GM21526 (cell line): ENCODE data around the gene KCNK10.

Source experiments
- ATAC-seq: cut with Tn5 transposase; IDR thresholded peaks from one replicate; pipeline ENCODE4 v1.9.1; 2021; ENCODE audit warnings: moderate library complexity; ENCODE audit not compliant: unreplicated experiment, low FRiP score

Gene KCNK10

DNA sequence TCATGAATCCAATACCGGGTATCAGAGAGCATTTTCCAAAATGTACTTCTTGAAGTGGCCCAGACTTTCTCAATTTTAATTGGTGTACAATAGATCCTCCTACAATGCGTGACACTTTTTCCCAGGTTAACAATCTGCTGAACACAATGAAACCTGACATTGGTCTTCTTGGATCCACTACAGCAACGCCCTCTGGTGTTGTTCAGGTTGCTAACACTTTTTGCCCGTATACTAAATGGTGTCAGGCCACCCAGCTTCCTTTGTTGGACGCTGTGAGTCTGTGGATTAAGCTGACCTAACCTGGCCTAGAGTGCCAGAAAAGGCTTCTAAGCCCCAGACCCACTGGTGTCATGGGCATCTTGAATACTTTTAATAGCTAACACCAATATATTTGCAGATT lies 89.2 kb downstream of the KCNK10 start:
- ATAC-seq: no peak

DNA sequence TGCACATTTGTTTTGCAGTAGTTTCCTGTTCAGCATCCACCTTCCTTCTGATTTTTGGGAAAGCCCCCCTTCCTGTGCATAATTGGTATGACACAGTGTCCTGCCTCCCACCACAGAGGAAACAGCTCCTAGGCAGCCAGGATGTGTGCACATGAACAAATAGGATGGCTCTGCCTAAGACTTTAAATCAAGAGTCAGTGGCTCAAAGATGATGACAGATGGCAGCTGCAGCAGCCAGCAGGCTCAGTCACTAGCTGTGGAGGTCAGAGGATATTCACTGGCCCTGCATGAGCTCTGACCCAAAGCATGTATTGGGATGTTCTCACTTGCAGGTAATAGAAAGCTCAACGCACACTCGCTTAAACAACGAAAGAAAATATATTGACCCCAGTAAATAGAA lies 90.3 kb downstream of the KCNK10 start:
- ATAC-seq: no peak

DNA sequence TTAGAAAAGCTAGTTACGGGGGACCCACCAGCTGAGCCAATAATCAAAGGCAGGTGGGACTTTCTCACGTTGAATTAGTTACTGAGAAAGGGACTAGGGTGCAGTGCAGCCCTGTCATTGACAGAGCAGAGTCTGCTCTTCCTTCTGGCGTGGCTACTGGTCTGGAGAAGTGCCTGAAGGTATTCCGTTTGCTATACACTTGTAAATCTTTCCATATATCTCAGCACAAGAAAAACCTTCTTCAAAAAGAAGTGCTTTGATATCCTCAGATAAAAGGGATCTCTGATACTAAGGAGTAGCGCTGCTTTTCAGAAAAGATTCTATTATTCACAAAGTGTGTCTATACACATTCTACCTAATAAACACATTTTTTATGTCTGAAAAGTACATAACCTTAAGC lies 91.5 kb downstream of the KCNK10 start:
- ATAC-seq: no peak

DNA sequence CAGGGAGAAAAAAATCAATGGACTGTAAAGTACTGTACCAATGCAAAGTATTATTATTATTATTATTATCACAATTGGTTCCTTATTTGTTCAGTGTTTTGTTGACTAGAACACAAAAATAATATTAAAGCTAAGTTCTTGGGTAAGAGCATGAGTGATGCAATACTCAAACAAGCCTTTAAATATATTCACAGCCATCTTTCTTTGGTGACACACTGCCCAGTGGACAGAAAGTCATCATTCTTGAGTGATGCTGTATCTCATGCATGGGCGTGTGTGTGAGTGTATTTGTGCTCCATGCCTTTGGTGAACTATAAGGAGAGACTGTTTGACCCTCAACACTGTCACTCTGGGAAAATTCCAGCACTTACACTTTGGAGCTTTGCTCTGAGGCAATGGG lies 93.6 kb downstream of the KCNK10 start:
- no peak for ATAC-seq

DNA sequence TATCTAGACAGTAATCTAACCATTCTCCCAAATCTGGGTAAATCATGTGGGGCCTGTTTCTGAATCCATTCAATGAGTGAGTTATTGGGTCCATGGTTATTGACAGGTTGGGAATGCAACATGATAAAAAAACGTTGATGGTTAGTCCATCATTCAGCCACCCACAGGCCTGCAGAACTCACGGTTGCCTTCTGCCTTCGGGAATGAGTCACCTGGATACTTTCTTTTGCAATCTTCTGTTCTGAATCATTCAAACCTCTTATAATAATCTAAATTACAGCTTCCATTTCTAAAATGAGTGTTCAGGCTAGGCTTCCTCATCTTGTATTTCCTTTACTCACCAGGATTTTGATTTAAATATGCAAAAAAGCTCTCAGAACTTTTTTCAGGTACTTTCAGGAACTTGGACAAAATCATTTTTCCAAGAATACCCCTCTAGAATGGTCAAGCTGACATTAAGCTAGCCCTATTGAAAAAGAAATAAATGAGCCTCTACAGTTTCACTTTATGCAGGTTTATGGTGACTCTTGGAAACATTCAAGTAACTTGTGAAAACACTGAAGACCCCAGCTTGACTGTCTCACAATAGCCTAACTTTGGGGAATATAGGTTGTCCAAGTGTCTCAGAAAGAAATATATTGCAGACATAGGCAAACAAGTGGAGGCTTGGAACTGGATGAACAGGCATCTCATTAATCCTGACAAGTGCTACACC lies 94.4 kb downstream of the KCNK10 start:
- ATAC-seq: no peak

DNA sequence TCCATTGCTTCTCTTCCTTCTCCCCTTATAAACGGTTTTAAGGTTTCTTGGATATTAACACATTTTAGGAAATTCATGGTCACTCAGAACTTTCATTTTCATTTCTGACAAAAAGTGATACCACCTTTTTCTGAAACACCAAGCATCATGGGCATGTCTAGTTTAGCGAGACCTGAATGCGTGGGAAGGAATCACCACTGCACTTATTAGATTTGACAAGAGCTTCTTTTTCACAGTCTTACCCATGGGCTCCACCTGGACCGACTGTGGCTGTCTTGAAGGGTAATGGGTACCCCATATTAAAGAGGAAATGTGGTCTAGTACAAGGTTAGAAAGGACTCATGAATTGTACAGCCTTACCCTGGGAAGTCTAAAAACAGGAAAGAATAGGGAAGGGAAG lies 95.4 kb downstream of the KCNK10 start:
- peak; percentile 69 for ATAC-seq

DNA sequence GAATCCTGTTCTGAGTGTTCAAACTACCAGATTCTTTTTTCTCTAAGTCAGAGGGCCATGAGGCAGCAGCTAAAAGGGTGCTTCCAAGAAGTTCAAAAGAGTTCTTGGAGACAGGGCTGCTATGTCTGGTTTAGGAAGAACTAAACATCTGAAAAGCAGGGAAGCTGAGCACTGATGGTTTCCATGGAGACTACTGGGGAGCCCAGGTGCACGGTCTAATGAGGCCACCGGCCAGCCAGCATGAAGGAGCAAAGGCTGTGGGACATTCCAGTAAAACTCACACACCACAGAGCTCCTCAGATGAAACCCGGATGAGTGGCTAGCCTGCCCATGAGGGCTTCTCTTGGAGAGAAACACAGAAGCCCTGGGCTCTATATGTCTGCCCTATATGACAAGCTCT lies 97.3 kb downstream of the KCNK10 start:
- no peak for ATAC-seq

DNA sequence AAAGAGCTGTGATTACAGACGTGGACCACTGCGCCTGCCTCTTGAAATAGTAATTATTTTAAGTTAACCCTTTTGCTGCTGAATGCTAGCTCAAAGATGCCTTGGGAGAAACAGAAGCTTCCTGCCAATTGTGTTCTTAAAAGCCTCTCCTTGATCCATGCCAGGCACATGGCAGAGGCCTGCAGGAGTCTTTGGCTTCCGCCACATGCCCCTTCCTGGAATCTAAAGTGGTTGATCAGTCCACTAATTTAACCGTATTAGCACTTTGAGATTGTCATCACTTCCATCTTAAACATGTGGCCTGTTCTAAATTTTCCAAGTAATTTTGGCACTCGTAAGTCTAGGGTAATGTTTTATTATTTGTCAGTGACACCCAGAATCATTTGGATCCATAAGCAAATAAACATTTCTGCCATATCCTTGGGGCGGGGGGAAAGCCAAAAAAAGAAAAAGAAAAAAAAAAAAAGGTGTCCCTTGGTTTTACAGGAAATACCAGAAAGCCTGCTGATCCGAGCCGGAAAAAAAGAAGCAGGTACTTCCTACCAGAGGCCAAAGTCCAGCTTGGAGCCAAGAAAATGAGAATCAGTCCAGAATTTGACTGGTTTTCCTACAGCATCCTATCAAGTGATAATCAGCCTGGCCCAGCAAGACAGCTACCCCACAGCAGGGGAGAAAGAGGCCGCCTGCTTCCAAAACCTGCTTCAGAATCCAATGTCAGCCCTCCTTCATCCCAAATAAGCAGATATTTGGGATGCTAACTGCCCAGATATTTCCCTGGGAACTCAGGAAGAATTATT lies 104.8 kb downstream of the KCNK10 start:
- ATAC-seq: no peak

DNA sequence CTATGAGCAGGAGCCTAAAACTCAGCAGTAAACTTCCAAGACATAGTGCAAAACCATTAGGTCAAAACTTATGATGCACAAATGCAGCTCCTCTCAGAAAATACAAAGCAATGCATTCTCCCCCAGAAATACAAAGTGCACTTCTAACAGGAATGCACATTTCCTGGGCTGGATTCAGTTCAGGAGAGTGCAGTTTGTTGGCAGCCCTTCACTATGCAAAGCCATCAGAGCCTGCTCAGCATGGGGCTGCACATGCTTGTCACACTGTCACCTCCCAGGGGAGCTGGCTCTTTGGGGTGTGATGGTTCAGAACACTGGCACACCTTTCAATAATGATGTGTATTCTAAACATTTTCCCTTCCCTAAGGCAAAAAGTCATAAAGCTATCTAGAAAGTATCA lies 110.4 kb downstream of the KCNK10 start:
- no peak for ATAC-seq

DNA sequence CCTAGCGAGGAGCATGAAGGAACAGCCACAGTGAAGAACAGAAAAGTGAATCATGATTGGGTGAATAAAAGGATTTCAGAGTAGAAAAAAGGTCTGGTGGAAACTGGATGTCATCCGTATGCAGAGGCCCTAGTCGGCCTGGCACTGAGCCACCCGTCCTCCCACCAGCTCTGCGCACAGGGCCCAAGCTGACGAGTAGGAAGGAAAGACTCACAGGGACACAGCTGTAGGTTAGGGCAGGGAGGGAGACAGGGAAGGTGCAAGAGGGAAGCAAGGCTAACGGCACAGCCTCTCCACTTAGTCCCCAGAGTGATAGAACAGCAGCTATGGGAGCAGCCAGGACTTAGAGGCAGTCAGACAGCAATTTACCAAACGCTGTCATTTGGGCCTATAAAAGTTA lies 112.6 kb downstream of the KCNK10 start:
- no peak for ATAC-seq

DNA sequence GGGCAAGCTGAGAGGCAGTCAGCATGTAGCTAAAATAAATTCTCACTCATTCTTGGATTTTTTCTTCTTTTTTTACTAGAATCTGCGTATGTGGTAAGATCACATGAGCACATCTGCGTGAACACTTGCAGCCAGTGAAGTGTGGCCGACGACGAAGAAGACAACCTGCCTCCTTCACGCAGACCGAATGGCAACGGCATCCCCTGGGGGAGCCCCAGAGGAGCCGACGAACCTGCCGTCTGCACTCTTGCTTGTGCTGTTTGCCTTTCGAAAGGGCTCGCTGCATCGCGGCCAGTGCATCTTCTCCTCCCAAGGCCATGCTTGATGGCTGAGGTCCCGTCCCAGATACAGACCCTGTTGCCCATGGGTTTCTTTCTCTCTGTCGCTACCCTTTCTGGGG lies 113.8 kb downstream of the KCNK10 start:
- ATAC-seq: peak; percentile 78

DNA sequence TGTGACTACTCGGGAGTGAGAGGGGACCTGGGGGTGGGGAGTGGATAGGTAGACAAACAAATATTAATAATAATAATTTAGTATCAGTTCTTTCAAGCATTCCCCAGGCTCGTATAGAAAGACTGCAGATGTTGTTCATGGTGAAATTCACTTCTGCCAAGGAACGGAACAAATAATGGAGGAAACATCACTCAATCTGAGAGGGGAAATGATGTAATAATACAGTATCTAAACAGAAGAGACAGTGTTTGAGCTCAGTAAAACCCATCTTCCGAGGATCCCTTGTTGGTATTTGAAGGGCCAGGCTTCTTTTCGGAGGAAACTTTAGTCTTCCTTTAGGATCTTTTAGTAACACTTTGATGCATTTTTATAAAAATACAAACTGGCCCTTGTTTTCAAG lies 114.2 kb downstream of the KCNK10 start:
- peak; percentile 35 for ATAC-seq

DNA sequence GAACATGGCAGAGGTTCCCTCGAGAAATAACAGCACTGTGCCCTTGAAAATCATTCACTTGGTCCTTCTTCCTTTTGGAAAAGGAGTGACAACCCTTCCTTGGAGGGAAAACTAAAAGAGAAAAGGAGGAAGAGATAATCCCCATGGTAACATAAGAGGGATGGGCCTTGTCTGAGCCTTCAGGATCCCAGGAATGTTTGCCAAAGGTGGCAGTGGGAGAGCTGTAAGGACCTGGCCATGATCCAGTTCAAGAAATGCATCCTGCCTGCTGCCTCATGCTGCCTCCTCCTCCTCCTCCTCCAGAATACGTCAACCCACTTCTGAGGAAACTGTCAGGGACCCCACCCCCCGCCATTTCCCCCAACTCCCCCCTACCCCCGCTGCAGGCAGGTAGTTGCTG lies 118.8 kb downstream of the KCNK10 start:
- ATAC-seq: no peak

DNA sequence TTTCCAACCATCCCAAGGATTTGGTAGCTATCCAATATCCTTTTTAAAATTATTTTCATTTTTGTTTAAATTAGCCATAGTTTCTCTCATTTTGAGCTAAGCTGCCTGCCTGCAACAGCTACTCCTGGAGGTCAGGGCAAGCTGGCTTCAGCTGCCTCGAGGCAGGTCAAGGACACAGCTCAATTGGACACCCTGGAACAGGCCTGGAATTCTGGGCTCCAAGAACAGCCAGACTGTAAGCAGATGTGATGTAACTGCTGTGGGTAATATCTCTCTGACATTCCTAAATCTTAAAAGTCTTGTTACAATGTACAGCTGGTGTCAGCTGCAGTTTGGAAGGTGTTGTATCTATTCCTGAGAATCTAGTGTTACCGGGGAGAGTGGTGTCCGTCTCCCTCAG lies 119.8 kb downstream of the KCNK10 start:
- no peak for ATAC-seq

DNA sequence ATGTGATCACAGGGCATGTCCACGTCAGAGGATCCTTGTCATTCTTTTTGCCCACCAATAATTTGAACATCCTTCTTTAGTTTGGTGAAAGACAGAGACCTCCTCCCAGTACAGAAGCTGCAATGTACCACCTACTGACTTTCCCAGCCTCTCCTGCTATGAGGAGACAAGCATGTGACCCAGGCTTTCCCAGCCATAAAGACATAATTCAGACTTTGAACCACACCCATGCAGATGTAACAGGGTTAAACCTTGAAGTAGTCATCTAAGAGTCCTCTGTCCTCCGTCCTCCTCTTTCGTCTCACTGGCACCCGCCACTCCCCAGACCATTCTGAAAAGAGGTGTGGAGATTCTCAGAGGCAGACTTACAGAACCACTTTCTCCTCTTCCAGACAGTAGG lies 120.8 kb downstream of the KCNK10 start:
- ATAC-seq: no peak

DNA sequence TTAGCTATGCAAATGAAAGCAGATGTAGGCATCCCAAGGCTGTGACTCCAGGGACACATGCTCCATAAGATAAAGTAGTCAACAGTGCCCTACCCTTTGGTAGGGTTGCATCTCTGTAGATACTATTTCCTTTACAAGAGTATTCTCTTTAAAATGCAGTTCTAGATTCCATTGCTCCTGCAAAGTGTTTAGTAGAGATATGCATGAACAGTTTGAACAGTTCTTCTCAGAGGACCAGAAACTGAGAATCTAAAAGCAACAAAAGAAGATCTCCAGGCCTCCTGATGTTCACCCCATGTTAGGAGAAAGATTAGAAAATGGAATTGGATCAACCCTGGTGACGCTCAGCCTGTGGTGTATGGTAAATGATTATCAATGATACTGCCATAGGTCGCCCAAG lies 121.2 kb downstream of the KCNK10 start:
- ATAC-seq: no peak

DNA sequence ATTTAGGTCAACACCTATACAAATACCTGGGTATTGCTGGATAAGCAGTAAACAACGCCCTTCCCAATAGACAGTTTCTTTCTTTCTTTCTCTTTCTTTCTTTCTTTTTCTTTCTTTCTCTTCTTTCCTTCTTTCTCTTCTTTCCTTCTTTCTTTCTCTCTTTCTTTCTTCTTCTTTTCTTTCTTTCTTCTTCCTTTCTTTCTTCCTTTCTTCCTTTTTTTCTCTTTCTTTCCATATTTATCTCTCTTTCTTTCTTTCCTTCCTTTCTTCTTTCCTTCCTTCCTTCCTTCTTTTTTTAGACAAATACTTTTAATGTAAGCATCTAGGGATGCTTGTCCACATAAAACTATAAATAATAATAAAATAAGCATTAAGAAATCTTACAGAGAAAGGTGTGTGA lies 123.2 kb downstream of the KCNK10 start:
- no peak for ATAC-seq

DNA sequence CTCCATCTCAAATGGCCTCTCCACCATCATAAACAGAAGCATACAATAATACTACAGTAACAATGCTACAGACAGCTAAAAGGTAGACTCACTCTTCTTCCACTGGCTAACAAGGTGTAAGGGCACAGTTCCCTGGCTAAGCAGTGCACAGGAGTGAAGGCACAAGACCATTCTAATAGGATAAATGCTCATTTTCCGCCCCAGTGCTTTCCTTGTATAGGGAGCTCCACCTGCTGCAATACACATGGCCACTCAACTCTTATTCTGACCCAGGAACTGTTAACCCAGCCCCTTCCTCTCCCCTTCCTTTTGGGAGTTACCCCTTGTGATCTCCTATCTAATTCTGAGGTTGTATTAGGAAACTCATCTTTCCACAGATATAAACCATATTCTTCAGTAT lies 124.6 kb downstream of the KCNK10 start:
- no peak for ATAC-seq

DNA sequence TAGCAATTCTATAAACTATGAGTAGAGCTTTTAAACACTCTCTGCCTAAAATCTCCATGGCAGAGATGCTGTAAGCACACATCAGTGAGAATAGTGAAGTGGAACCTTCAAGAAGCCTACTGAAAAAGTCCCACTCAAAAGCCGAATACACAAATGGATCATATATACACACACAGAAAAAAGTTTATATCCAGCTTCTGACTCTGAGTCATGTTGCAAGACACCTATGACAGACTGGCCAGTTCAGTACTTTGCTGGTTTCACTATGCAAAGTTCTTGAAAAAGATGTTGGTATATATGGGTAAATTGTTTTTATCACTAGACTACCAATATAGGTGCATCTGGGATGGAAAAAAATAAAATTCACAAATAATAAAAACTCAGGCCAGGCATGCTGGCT lies 126.1 kb downstream of the KCNK10 start:
- ATAC-seq: peak; percentile 91

DNA sequence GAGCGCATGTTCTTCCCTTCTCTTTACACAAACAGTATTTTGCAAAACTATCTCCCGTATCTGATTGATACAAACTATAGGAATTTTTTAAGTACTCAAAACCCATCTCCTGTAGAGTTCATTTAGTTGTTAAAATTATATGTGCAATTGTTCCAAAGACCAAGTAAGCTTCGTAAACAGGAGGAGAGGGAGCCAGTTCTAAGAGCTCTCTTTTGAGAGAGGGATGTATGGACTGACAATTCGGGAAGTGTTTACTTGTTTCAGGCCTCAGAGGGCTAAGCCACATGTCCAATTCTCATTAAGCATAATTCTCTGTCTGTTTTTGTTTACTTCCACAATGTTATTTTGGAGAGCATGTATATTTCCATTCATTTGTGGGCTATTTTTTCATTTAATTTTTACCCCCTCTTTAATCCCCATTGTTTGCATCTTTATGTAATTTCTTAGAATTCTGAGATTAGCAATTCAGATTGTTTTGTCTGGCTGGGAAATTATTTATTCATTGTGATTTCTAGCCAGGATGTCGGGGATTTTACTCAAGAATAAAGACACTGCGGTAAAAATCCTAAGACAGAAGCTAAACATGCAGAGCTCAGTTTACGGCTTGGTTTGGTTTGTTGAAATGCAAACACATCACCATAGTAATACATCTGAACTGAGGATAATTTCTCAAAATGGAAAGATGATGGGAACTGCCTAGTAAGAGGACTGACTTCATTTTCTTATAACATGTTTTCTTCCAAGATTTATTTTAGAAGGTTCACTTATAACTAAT lies 126.8 kb downstream of the KCNK10 start:
- ATAC-seq: no peak

DNA sequence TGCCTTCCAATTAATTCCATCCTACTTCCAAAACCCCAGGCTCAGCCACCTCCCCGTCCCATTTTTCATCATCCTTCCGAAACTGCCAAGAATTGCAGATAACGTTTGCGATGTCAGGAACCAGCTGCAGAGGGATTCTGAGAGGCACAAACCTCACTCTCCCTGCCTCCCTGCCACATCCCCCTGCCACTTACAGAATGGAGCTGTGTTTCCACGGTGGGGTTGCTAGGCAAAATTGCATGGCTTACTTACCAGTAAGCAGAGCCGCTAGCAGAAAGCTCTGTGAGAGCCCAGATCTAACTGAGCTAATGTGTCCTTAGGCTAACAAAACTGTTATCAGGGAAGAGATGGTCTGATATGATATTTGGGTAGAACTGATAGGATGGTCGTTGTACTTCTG lies 127.4 kb downstream of the KCNK10 start:
- ATAC-seq: no peak

DNA sequence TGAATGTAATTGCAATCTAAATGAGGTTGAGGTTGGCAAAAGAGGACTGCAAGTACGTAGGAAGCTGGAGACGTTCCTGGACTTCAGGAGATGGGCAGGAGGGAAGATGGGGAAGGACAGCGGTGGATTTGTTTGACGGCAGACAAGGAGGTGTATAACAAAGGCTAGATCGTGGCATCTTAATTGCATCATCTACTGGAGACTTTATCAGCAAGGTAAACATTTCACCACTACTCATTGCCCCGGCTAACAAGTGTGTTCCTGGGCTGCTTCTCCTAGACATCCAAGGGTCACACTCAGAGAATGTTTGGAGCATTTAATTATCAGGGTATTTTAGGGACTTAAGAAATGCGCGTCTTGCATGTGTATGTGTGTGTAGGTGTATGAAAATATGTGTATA lies 128.5 kb downstream of the KCNK10 start:
- ATAC-seq: no peak
